Stimulated activated CD4-positive, alpha-beta T cell treated with anti-CD3 and anti-CD28 coated beads, TNF-alpha, amount 100 ng/mL, for 4 hours (primary cell): Measurements from ENCODE around the gene ITGB1BP1.

Experiments used
- DNase-seq, 3 experiments: peaks; one replicate each; pipeline ENCODE4 v3.0.0-alpha.2; 2020; ENCODE audit warnings: low read depth in 3 of 3

The ITGB1BP1 gene

GRCh38 chr2:9424447-9425164 lies 1.3 kb upstream of the ITGB1BP1 start:
- DNase-seq = no peak

- DNase-seq = peak in 1 of 3 experiments; percentile 8
Observed at GRCh38 chr2:9423922-9424272, 569 bp upstream of the ITGB1BP1 start.

GRCh38 chr2:9422321-9423099 lies 818 bp downstream of the ITGB1BP1 start:
- DNase-seq = peak; percentile 22 to 34 (median 23)

GRCh38 chr2:9420495-9420894 lies 2.8 kb downstream of the ITGB1BP1 start:
- DNase-seq = no peak

GRCh38 chr2:9419541-9419940 lies 3.8 kb downstream of the ITGB1BP1 start:
- no peak for DNase-seq

GRCh38 chr2:9418746-9419145 lies 4.6 kb downstream of the ITGB1BP1 start:
- DNase-seq = no peak

- DNase-seq = no peak
Observed at GRCh38 chr2:9417725-9418124, 5.6 kb downstream of the ITGB1BP1 start.

GRCh38 chr2:9416962-9417316 lies 6.4 kb downstream of the ITGB1BP1 start:
- no peak for DNase-seq

GRCh38 chr2:9416267-9416961 lies 6.9 kb downstream of the ITGB1BP1 start:
- no peak for DNase-seq

- no peak for DNase-seq
Observed at GRCh38 chr2:9415516-9416169, 7.7 kb downstream of the ITGB1BP1 start.

GRCh38 chr2:9412781-9413180 lies 10.5 kb downstream of the ITGB1BP1 start:
- no peak for DNase-seq

- DNase-seq = no peak
Observed at GRCh38 chr2:9410108-9410507, 13.2 kb downstream of the ITGB1BP1 start.

- DNase-seq = no peak
Observed at GRCh38 chr2:9408641-9409151, 14.6 kb downstream of the ITGB1BP1 start.

GRCh38 chr2:9407363-9407811 lies 15.9 kb downstream of the ITGB1BP1 start:
- no peak for DNase-seq

- DNase-seq = no peak
Observed at GRCh38 chr2:9406529-9407362, 16.6 kb downstream of the ITGB1BP1 start.

GRCh38 chr2:9405636-9406035 lies 17.7 kb downstream of the ITGB1BP1 start:
- no peak for DNase-seq

- no peak for DNase-seq
Observed at GRCh38 chr2:9404451-9404850, 18.9 kb downstream of the ITGB1BP1 start.

- no peak for DNase-seq
Observed at GRCh38 chr2:9403924-9404323, 19.4 kb downstream of the ITGB1BP1 start.

GRCh38 chr2:9401646-9402371 lies 21.5 kb downstream of the ITGB1BP1 start:
- no peak for DNase-seq

- no peak for DNase-seq
Observed at GRCh38 chr2:9401059-9401547, 22.2 kb downstream of the ITGB1BP1 start.
